NK-92 treated with Interleukin-12 subunit alpha and Interleukin-12 subunit beta, amount 100 ng/mL, for 24 hours (cell line): Measurements from ENCODE around the gene MAML1.
"Not testable (repeated sequence)": the region's sequence is repeated elsewhere in the genome, so short reads cannot be mapped to it uniquely, and the experiment has no call there.

Source experiments
- DNase-seq: peaks from one replicate; lab custom pipeline; 2025; lab: John Stamatoyannopoulos, UW

Gene MAML1

GRCh38 chr5:179734536-179735164 lies 2.0 kb downstream of the MAML1 start:
- no peak for DNase-seq

GRCh38 chr5:179738742-179739141 lies 6.1 kb downstream of the MAML1 start:
- no peak for DNase-seq

- DNase-seq: not testable (repeated sequence)
These were observed 11.5 kb downstream of the MAML1 start for GRCh38 chr5:179744106-179744505.

- DNase-seq: no peak
These were observed 14.2 kb downstream of the MAML1 start for GRCh38 chr5:179746872-179747271.

- no peak for DNase-seq
These were observed 15.2 kb downstream of the MAML1 start for GRCh38 chr5:179747811-179748210.

- no peak for DNase-seq
These were observed 17.4 kb downstream of the MAML1 start for GRCh38 chr5:179749857-179750508.

GRCh38 chr5:179753971-179754370 lies 21.3 kb downstream of the MAML1 start:
- DNase-seq: no peak

GRCh38 chr5:179755022-179755421 lies 22.4 kb downstream of the MAML1 start:
- no peak for DNase-seq

GRCh38 chr5:179758955-179759354 lies 26.3 kb downstream of the MAML1 start:
- no peak for DNase-seq

- DNase-seq: no peak
These were observed 27.2 kb downstream of the MAML1 start for GRCh38 chr5:179759581-179760551.

- DNase-seq: no peak
These were observed 29.6 kb downstream of the MAML1 start for GRCh38 chr5:179762079-179762780.

- no peak for DNase-seq
These were observed 30.2 kb downstream of the MAML1 start for GRCh38 chr5:179762781-179763176.

- DNase-seq: peak; percentile 13
These were observed 30.8 kb downstream of the MAML1 start for GRCh38 chr5:179763215-179763945.

- DNase-seq: no peak
These were observed 31.4 kb downstream of the MAML1 start for GRCh38 chr5:179764056-179764455.

GRCh38 chr5:179765400-179765799 lies 32.8 kb downstream of the MAML1 start:
- DNase-seq: no peak

GRCh38 chr5:179766021-179766725 lies 33.6 kb downstream of the MAML1 start:
- no peak for DNase-seq

GRCh38 chr5:179766726-179767455 lies 34.3 kb downstream of the MAML1 start:
- DNase-seq: no peak

- DNase-seq: no peak
These were observed 35.0 kb downstream of the MAML1 start for GRCh38 chr5:179767496-179768100.

GRCh38 chr5:179768326-179769085 lies 35.9 kb downstream of the MAML1 start:
- peak; percentile 40 for DNase-seq
